ENCODE measurements around the gene SUSD6.
"Not testable (repeated sequence)": the region's sequence is repeated elsewhere in the genome, so short reads cannot be mapped to it uniquely, and the experiment has no call there.

Gene SUSD6

GRCh38 chr14:69624136-69624535 lies 12.7 kb downstream of the SUSD6 start:
- DNase-seq (ENCODE audit: low read depth) = no peak

- no peak for DNase-seq (ENCODE audit: low read depth)
Measured at GRCh38 chr14:69625299-69626131, 14.1 kb downstream of the SUSD6 start.

GRCh38 chr14:69626132-69626500 lies 14.7 kb downstream of the SUSD6 start:
- DNase-seq (ENCODE audit: low read depth) = no peak

- no peak for DNase-seq (ENCODE audit: low read depth)
Measured at GRCh38 chr14:69629225-69630127, 18.1 kb downstream of the SUSD6 start.

GRCh38 chr14:69630360-69630759 lies 19.0 kb downstream of the SUSD6 start:
- no peak for DNase-seq (ENCODE audit: low read depth)

- DNase-seq (ENCODE audit: low read depth) = no peak
Measured at GRCh38 chr14:69631509-69631908, 20.1 kb downstream of the SUSD6 start.

- no peak for DNase-seq (ENCODE audit: low read depth)
Measured at GRCh38 chr14:69632164-69632563, 20.8 kb downstream of the SUSD6 start.

GRCh38 chr14:69632593-69633151 lies 21.3 kb downstream of the SUSD6 start:
- DNase-seq (ENCODE audit: low read depth) = no peak

- no peak for DNase-seq (ENCODE audit: low read depth)
Measured at GRCh38 chr14:69633238-69633637, 21.8 kb downstream of the SUSD6 start.

- DNase-seq (ENCODE audit: low read depth) = no peak
Measured at GRCh38 chr14:69635981-69636639, 24.7 kb downstream of the SUSD6 start.

GRCh38 chr14:69636718-69637480 lies 25.5 kb downstream of the SUSD6 start:
- no peak for DNase-seq (ENCODE audit: low read depth)

- no peak for DNase-seq (ENCODE audit: low read depth)
Measured at GRCh38 chr14:69637503-69638031, 26.2 kb downstream of the SUSD6 start.

GRCh38 chr14:69640931-69641330 lies 29.5 kb downstream of the SUSD6 start:
- no peak for DNase-seq (ENCODE audit: low read depth)

- DNase-seq (ENCODE audit: low read depth) = not testable (repeated sequence)
Measured at GRCh38 chr14:69642212-69642793, 30.9 kb downstream of the SUSD6 start.

- DNase-seq (ENCODE audit: low read depth) = no peak
Measured at GRCh38 chr14:69643430-69644200, 32.2 kb downstream of the SUSD6 start.

GRCh38 chr14:69644814-69645213 lies 33.4 kb downstream of the SUSD6 start:
- DNase-seq (ENCODE audit: low read depth) = no peak

- DNase-seq (ENCODE audit: low read depth) = no peak
Measured at GRCh38 chr14:69647213-69647612, 35.8 kb downstream of the SUSD6 start.

GRCh38 chr14:69647642-69648041 lies 36.2 kb downstream of the SUSD6 start:
- DNase-seq (ENCODE audit: low read depth) = not testable (repeated sequence)

GRCh38 chr14:69648480-69649451 lies 37.4 kb downstream of the SUSD6 start:
- no peak for DNase-seq (ENCODE audit: low read depth)
